Activated CD4-positive, alpha-beta T cell treated with anti-CD3 and anti-CD28 coated beads for 24 hours (primary cell): ENCODE data around the gene ZNF837.
"Not testable (repeated sequence)": the region's sequence is repeated elsewhere in the genome, so short reads cannot be mapped to it uniquely, and the experiment has no call there.

ENCODE experiments used
- DNase-seq, 2 donors: peaks; one replicate each; pipeline ENCODE4 v3.0.0-alpha.2; 2020; ENCODE audit warnings: low read depth in 2 of 2

The ZNF837 gene

DNA sequence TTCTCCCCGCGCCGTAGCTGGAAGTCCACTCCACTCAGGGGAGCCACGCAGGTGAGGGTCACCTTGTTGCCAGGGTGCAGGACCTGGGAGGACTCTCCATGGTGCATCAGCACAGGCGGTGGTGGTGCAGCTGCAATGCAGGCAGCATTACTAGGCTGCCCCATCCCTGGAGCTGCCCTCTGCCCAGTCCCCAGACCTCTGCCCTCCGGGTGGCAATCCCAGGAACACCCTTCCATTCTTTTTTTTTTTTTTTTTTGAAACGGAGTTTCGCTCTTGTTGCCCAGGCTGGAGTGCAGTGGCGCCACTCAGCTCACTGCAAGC is 29.3 kb downstream of the ZNF837 start:
- DNase-seq: no peak

DNA sequence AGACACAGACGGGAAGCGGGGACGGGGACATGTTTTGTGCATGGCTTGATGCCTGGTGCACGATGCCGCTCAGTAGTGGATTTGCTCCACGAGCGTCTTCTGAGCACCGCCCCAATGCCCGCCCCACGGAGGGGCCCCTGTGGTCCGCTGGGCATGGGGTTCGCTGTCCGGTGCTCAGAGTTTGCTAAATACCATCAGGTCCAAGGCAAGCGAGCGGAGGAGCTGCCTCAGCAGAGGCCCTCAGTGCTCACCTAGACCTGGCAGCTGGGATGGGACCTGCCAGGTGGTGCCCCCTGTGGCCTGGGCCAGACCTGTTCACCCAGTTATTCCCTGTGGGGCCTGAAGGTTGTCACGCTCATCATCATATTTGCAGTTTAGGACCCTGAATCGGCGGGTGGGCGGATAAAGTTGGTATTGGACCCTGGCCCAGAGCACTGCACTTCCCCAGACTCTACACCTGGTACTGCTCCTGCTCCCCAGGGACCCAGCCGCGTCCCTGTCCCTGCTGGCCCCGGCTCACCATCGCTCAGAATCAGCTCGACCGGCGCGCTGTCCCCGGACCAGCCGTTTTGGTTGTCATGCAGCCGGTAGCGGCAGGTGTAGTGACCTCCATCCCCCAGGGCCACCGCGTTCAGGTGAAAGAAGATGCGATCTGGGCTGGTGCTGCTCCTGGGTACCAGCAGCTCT is 29.8 kb downstream of the ZNF837 start:
- DNase-seq: no peak

DNA sequence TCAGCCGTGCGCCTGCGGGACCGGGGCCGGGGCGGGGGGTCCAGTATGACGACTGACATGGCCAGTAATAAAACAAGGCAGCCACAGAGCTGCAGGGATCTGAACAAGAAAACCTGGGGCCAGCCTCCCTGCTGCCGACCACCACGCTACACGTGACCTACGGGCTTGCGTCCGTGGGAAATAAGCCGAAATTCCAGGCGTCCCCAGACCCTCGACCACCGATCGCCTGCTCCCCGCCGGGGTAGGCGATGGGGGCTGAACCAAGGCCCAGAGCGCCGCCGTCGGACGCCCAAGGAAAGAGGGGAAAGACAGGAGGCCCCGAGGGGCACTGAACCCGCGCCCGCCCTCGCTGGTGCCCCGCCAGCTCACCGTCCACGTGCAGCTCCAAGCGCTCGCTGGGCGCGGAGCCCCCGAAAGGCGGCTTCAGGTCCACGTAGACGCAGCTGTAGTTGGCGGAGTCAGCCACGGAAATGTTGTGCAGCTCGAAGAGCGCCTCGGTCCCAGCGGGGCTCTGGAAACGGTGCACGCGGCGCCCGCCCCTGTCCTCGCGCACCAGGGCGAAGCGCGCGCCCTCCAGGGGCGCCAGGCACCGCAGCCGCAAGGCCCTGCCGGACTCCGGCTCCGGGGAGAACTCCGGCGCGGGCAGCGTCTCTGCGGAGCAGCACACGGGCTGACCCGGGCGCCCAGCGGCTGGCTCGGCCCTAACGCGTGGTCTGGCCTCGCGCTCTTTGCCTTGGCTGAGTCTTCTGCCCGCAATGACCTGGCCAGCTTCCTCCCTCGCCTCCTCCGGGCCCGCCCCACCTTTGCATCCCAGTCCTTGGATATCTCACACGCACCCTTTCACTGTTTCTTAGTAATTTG is 30.6 kb downstream of the ZNF837 start:
- DNase-seq: no peak

DNA sequence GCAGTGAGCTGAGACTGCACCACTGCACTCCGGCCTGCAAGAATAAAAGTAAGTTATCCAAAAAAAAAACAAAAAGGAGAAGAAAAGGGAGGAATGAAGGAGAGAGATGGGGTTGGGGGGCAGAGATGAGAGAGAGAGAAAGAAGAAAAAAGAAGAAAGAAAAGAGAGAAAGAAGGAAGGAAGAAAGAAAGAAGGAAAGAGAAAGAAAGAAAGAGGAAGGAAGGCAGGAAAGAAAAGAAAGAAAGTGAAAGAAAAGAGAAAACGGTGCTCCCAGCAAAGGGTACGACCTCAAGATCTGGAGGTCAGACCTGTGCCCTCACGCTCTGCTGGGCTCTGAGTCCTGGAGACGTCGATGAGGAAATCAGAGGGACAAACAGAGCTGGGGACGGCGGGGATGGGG is 31.2 kb downstream of the ZNF837 start:
- DNase-seq: no peak

DNA sequence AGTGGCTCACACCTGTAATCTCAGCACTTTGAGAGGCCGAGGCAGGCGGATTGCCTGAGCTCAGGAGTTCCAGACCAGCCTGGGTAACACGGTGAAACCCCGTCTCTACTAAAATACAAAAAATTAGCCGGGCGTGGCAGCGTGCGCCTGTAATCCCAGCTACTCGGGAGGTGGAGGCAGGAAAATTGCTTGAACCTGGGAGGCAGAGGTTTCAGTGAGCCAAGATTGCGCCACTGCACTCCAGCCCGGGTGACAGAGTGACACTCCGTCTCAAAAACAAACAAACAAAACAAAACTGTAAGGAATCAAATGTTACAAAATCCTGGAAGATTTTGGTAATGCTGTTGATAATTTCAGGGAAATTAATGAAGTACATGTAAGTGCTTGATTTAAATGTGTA is 32.8 kb downstream of the ZNF837 start:
- DNase-seq: not testable (repeated sequence)

DNA sequence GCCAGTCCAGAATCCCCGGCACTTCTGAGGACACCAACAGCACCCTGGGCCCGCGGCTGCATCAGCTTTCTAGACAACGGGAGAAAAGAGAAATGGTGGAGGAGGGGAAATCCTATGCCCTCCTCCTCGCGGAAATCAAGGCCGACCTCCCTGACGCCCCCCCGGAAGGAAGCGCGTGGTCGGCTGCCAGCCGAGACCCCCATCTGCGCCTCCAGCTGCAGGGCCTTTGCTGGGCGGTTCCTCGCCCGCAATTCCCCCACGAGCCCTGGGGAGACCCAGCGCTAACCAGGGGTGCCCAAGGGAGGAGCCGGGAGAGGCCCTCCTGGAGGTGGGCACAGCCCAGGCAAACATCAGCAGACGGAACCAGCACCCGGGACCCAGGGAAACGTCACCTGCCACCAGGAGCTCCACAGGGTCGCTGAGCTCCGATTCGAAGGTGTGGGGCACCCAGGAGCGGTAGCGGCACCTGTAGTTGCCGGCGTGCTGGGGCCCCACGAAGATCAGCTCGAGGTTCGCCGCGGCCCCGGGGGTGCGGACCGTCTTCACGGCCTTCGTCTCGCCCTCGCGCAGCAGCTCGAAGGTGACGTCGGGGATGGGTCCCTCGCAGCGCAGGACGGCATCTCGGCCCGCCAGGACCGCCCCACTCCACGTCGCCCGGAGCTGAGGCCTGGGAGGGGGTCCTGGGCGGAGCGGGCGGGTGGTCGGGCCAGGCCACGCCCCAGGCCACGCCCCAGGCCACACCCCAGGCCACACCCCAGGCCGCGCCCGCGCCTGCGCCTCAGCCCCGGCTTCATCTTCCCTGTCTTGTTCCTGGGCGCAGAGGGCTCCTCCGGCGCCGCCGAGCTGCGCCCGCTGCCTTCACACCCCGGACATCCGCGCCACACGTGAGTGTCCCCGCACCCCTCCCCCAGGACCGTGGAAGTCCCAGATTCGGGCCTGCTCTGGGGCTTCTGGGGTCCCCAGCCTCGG is 33.6 kb downstream of the ZNF837 start:
- DNase-seq: peak; percentile 47 to 54

DNA sequence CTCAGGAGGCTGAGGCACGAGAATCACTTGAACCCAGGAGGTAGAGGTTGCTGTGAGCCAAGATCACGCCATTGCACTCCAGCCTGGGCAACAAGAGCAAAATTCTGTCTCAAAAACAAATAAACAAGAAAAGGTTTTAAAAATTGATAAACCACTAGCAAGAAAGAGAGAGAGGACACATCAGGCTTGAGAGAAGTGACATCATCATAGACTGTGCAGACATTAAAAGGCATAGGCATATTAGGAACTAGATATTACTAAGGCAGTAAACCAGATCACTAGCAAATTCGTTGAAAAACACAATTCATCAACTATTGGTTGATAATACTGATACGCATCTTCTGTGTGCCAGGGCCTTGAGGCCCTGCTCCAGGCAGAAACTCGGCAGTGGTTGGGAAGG is 35.3 kb downstream of the ZNF837 start:
- no peak for DNase-seq

DNA sequence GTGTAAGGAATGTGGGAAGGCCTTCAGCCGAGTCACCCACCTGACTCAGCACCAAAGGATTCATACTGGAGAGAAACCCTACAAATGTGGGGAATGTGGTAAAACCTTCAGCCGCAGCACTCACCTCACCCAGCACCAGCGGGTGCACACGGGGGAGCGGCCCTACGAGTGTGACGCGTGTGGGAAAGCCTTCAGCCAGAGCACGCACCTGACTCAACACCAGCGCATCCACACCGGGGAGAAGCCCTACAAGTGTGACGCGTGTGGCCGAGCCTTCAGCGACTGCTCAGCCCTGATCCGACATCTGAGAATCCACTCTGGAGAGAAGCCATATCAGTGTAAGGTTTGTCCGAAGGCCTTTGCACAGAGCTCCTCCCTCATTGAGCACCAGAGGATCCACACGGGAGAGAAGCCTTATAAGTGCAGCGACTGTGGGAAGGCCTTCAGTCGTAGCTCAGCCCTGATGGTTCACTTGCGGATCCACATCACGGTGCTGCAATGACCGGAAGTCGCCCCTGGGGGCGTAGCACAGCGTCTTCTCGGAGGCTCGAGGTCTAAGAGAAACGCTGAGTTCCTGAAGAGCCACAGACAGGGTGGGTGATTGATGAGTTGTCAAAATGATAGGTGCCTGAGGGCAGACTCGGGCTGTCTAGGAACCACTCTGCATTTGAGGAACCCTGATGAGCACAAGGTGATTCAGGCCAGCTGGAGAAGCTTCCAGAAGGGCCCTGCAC is 41.8 kb downstream of the ZNF837 start:
- DNase-seq: no peak

DNA sequence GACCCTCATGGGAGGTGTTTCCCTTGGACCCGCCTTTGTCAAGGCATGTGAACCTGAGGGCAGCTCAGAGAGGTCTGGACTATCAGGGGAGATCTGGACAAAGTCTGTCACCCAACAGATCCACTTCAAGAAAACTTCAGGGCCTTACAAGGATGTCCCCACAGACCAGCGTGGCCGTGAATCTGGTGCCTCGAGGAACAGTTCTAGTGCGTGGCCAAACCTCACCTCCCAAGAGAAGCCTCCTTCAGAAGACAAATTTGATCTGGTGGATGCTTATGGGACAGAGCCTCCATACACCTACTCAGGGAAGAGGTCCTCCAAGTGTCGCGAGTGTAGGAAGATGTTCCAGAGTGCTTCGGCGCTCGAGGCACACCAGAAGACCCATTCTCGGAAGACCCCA is 42.5 kb downstream of the ZNF837 start:
- DNase-seq: no peak

DNA sequence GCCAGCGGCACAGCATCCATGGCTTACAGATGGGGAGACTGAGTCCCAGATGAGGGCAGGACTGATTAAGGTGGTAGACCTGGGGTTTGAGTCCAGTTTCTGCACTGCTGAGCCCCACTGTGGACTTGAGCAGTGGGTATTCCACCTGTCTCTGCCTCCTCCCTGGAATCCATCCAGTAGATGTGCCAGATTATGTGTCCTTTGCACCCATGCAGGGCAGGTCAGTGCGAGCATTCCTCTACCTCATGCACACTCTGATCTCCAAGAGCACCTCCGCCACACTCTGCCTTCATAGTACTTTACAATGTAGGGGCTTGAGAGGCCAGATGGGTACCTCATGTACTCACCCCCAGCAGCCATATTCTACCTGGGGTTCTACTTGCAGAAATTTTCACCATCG is 44.0 kb downstream of the ZNF837 start:
- no peak for DNase-seq

DNA sequence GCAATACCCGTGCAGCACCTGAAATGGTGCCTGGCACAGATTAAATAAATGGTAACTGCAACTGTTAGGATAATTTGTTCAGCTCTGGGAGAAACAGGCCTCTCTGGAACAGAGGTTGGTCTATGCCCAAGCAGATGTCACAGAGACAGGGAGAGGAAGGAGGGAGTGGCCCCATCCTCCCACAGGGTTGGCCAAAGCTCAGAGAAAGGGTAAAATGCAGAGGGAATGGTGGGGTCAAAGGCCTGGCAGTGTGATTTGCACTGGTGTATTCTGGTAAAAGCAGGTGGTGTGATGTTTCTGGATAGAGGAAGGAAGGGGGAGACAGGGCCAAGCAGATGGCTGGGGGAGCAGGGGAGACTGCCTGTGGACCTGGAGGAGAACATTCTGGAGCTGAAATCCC is 44.6 kb downstream of the ZNF837 start:
- no peak for DNase-seq

DNA sequence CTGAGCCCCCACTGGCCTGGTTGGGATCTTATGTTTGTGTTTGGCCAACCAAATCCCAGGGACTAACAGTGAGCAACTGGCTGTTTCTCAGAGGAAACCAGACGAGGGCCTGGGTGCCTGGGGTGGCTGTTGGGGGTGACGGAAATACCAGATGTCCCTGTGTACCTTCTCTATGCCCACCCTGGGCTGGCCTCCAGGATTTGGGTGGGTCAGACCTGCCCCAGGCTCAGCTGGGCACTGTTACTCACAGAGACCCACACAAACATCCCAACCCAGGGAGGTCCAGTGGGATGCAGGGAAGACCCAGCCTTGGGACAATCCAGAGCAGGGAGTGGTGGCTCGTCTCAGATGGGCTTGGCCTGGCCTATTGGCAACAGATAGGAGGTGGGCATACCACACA is 45.2 kb downstream of the ZNF837 start:
- no peak for DNase-seq

DNA sequence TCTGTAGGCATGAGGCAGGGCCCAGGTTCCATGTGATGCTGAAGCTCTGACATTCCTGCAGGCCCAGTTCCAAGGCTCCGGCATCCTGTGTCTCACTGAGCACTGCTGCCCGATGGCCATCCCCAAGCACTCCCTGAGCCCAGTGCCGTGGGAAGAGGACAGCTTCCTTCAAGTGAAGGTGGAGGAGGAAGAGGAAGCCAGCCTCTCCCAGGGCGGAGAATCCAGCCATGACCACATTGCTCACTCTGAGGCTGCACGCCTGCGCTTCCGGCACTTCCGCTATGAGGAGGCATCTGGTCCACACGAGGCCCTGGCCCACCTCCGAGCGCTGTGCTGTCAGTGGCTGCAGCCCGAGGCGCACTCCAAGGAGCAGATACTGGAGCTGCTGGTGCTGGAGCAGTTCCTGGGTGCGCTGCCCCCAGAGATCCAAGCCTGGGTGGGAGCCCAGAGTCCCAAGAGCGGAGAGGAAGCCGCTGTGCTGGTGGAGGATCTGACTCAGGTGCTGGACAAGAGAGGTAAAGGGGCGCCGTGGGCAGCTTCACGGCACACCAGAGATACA is 46.1 kb downstream of the ZNF837 start:
- DNase-seq: no peak

DNA sequence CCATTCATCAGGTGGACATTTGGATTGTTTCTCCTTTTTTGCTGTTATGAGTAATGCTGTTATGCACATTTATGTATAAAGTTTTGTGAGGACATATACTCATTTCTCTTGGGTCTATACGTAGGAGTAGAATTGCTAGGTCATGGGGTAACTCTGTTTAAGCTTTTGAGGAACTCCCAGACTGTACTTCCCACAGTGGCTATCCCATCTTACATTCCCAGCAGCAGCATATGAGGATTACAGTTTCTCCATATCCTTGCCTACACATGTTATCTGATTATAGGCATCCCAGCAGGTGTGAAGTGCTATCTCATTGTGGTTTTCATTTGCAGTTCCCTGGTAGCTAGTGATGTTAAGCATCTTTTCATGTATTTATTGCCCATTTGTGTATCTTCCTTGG is 48.1 kb downstream of the ZNF837 start:
- no peak for DNase-seq

DNA sequence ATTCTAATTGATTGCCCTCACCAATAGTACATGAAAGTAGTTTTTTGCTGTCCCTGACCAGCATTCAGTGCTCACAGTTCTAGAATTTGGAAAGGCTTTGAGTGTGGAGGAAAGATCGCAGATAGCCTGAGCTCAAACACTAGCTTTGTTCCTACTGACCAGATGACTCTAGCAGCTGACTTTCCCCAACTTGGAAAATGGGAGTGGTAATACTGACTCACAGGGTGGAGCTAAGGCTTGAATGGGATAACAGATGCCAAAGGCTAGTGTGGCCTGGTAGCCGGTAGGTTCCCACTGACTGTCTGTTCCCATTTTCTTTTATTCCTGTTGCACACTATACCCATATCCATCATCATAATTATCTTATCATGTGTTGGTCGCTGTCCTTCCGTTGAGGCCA is 50.4 kb downstream of the ZNF837 start:
- DNase-seq: no peak

DNA sequence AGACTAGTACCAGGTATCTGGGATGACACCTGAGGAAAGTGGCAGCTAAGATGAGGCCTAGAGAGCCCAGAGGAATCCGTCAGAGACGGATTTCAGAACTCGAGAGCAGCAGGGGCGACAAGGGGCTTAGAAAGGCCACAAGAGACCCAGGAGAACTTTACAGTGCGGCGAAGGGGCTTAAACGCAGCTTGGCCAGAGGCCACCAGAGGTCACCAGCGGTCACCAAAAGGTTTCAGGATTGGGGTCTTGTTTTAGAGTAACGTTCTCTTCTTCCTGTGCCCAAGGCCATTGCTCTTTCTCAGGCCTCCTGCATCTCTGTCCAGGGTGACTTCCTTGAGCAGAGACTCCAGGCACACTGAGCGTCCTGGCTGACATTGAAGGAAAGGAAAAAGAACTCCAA is 51.8 kb downstream of the ZNF837 start:
- no peak for DNase-seq

DNA sequence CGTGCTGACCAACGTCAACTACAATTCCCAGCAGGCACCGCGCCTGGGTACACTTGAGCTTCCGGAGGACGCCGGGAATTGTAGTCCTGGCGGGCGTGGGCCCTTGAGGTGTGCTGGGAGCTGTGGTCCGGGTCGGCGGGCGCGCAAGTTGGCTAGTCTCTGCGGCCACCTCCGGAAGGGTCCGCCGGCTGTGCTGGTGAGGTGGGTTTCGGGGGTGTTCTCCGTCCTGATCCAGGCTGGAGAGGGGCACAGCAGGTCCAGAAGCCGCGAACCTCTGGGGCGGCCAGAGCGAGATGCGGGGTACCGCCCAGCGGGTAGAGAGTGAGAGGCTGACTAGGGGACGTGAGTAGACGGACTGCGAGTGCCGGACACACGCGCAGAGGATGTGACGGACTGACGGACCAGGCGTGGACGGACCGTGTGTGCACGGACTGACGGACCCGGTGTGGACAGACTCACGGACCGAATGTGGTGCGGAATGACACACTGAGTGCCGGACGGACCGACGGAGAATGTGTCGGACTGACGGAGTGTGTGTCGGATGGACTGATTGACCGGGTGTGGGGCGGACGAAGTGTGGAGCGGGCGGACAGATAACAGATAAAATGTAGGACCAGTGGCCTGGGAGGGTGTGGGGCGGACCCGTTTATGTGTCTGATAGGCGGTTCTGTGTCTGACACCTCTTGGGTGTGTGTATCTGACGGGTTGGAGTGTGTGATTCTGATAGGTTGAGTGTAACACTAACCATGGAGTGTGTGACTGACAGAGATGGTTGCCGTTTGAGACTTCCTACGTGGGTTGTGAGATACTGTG is 53.7 kb downstream of the ZNF837 start, which contains the start of gene ZSCAN22:
ZSCAN22 (plus strand) TSS at position 81 of the 813 bp plus-strand sequence. CDS start 7,809 bp downstream, outside the sequence.
- DNase-seq: peak; percentile 79 to 90

DNA sequence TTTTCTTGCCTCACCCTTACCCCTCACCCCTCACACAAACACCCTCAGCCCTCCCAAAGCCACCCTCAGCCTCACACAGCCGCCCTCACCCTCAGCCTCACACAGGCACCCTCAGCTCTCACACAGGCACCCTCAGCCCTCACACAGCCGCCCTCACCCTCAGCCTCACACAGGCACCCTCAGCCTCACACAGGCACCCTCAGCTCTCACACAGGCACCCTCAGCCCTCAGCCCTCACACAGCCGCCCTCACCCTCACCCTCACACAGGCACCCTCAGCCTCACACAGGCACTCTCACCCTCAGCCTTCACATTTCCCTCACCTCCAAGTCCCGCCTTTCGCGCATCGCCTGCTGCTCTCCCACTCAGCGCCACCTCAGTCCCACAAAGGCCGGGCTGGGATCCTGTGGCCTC is 54.3 kb downstream of the ZNF837 start:
- no peak for DNase-seq

DNA sequence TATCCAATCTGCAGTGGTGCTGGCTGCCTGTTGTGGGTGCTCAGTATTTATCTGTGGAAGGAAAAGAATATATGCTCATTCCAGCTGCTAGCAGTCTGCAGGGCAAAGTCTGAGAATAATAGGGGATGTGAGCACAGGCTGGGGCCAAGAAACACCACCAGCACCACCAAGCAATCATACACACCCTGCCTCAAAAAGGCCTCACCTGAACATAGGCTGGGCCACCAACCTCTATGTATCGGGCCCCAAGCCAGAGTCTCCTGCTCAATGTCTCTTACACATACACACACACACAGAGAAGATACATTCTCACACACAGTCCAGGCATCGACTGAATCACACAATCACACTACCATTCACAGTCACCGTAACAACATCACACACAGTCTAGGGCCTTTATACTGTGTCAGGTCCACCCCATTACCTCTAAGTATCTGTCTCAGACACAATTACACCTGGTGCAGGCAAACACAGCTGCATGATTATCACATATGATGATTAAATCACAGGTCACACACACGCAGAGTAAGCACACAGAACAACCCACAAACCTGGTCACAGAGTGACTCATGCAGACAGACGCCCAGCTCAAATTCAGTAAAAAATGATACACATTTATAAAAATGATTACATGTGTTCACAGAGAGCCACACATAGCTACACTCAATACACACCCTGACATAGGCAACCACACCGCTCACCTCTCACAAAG is 55.4 kb downstream of the ZNF837 start:
- no peak for DNase-seq

DNA sequence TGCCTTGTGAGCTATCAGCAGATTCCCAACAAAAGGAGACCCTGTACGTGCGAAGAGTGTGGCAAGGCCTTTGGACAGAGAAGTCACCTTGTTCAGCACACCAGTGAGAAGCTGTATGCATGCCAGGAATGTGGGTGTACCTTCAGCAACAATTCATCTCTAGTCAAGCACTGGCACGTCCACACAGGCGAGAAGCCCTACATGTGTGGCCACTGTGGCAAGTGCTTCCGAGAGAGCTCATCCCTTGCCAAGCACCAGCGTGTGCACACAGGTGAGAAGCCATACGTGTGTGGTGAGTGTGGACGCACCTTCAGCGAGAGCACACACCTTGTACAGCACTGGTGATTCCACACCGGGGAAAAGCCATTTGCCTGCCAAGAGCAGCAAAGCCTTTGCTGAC is 61.6 kb downstream of the ZNF837 start:
- DNase-seq: no peak
